Thyroid gland (tissue), 4 donors: ENCODE data around the gene NR1H4. TPM values are rescaled to one million over a fixed set of nuclear protein-coding genes. Genes with fewer than 3 reads are reported as not detected.

ENCODE experiments used
- DNase-seq, 2 donors: peaks; one replicate each; pipeline ENCODE4 v3.0.0-alpha.2; 2019
- H3K27ac ChIP-seq, 3 donors: fragments of 200-600 bp; sonication (generic); 1 replicate in 2 of 3; 2 replicates in 1 of 3; pipeline ENCODE4 v1.5.1; 2016 to 2019; ENCODE audit warnings: mild to moderate bottlenecking in 1 of 3, moderate library complexity in 1 of 3
- H3K27me3 ChIP-seq: fragments of 200-600 bp; sonication (generic); one replicate; pipeline ENCODE4 v1.5.1; 2019
- H3K36me3 ChIP-seq, 2 donors: fragments of 200-600 bp; sonication (generic); one replicate each; pipeline ENCODE4 v1.5.1; 2016 to 2019
- H3K4me1 ChIP-seq, 2 donors: fragments of 200-600 bp; sonication (generic); one replicate each; pipeline ENCODE4 v1.5.1; 2017 to 2019
- H3K4me3 ChIP-seq, 3 donors: fragments of 200-600 bp; sonication (generic); replicated peaks in 1 of 3; 1 replicate in 2 of 3; 2 replicates in 1 of 3; pipeline ENCODE4 v1.5.1; 2016; ENCODE audit warnings: mild to moderate bottlenecking in 1 of 3
- H3K9me3 ChIP-seq: fragments of 200-600 bp; sonication (generic); one replicate; pipeline ENCODE4 v1.5.1; 2017
- POLR2A ChIP-seq, 2 donors: fragments of 450-650 bp; IDR thresholded peaks; one replicate each; pipeline ENCODE4 v1.6.1; 2017; ENCODE audit warnings: antibody characterized with exemption in 2 of 2, mild to moderate bottlenecking in 2 of 2, moderate library complexity in 1 of 2
- WGBS, 2 donors: methylation state at CpG; one replicate each; pipeline ENCODE4 v1.1.5; 2017; 5-methylcytosine and 5-hydroxymethylcytosine counted together
- intact Hi-C: fragments of 100-400 bp; cut with DNase I; formaldehyde crosslinking; loops from one replicate; pipeline ENCODE4 v1.15.1; 2023
- total RNA-seq, 4 donors: library from RNA; depleted of rRNA; stranded (reverse); fragments of >200 nt; gene quantifications; one replicate each; pipeline ENCODE4 v1.2.3, GENCODE V29; 2016
- TF ChIP-seq, protein P1 (sequence below), 6 experiments: fragments of 200-600 bp in 3 of 6; fragments of 450-650 bp in 3 of 6; sonication (generic) in 3 of 6; IDR thresholded peaks; one replicate each; pipeline ENCODE4 v1.5.1; 2016 to 2019; ENCODE audit warnings: antibody characterized with exemption in 6 of 6, mild to moderate bottlenecking in 2 of 6, inconsistent platforms in 1 of 6, moderate library complexity in 1 of 6

NR1H4 gene
- total RNA-seq, 4 donors from 2014 or later = not detected

DNA sequence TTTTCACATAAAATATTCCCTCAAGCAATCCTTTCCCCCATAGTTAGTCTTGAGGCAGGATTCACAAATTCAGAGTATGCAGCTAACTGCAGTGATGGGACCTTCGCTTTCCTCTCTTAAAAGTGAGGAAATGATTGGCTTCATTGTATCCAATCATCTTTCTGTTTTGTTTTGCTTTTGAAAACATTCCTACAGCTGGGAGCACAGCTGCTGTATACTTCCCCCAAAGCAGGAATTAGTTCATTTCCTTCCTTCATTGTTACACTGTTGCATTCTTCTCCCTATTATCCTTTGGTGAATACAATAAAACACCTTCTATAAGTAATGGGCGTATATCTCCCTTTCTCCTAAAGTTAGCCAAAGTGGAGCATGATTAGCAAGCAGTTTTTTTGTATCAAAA, 90.4 kb downstream of the NR1H4 start:
- no peak for DNase-seq
- no peak overlapping the region for H3K4me3 ChIP-seq
- WGBS, 2 donors = 50 to 52% methylated on average over 2 of the region's 2 CpGs
- H3K36me3 ChIP-seq = no peaks in the 10 kb centered on the region
- no peaks in the 10 kb centered on the region for H3K27me3 ChIP-seq
- H3K9me3 ChIP-seq = no peaks in the 10 kb centered on the region
- peak overlapping the region in 1 of 3 donors; percentile 17 for H3K27ac ChIP-seq
- intact Hi-C loops = no loop called here
- TF ChIP-seq, protein P1, sequence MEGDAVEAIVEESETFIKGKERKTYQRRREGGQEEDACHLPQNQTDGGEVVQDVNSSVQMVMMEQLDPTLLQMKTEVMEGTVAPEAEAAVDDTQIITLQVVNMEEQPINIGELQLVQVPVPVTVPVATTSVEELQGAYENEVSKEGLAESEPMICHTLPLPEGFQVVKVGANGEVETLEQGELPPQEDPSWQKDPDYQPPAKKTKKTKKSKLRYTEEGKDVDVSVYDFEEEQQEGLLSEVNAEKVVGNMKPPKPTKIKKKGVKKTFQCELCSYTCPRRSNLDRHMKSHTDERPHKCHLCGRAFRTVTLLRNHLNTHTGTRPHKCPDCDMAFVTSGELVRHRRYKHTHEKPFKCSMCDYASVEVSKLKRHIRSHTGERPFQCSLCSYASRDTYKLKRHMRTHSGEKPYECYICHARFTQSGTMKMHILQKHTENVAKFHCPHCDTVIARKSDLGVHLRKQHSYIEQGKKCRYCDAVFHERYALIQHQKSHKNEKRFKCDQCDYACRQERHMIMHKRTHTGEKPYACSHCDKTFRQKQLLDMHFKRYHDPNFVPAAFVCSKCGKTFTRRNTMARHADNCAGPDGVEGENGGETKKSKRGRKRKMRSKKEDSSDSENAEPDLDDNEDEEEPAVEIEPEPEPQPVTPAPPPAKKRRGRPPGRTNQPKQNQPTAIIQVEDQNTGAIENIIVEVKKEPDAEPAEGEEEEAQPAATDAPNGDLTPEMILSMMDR (IDR thresholded peaks at IDR 0.05) = no peak
- TF ChIP-seq POLR2A (IDR thresholded peaks at IDR 0.05) = no peak
- no peaks in the 10 kb centered on the region for H3K4me1 ChIP-seq

DNA sequence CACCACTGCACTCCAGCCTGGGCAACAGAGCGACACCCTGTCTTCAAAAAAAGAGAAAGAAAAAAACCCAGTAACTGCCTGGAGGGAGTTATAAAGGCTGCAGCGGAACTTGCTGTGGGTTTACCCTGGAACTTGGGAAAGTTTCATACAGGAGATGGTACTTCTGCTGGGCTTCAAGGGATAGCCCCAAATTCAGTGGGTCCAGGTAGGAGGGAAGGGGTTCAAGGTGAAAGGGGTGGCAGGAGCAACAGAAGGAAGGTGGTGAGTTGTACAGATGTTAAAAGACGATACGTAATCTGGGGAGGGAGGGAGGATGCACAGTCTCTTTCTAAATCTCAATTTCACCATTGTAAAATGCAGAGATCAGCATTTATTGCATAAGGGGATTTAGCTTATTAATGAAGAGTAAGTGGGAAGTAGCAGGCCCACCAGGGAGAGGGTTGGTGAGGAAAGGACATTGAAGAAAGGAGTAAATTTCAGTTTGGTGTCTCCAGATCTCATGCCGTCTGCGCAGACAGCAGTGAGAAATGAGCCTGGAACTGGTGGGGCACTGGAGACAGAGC, 91.3 kb downstream of the NR1H4 start:
- Histone ChIP-seq H3K27ac (peak overlapping the region in 1 of 3 donors; percentile 17), H3K27me3 (no peaks in the 10 kb centered on the region), H3K36me3 (no peaks in the 10 kb centered on the region), H3K4me3 (no peak overlapping the region), H3K4me1 (no peaks in the 10 kb centered on the region), H3K9me3 (no peaks in the 10 kb centered on the region)
- WGBS, 2 donors = 84 to 91% methylated on average over 6 of the region's 6 CpGs
- intact Hi-C loops = no loop called here
- TF ChIP-seq, protein P1 (IDR thresholded peaks at IDR 0.05) = no peak
- TF ChIP-seq POLR2A (IDR thresholded peaks at IDR 0.05) = no peak
- DNase-seq = no peak

DNA sequence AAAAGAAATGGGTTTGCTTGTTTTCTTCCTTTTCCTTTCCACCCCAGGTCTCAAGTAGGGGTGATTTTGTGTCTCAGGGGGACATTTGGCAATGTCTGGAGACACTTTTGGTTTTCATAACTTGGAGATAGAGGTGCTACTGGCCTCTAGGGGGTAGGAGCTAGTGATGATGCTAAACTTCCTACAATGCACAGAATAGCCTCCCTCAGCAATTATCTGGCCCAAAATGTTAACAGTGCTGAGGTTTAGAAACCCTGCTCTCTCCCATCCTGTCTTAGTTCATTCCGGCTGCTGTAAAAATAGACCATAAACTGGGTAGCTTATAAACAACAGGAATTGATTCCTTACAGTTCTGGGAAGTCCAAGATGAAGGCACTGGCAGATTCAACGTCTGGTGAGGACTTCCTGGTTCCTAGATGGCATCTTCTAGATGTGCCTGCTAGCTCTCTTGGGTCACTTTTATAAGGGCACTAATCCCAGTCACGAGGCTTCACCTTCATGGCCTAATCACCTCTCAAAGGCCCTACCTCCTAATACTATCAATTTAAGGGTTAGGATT, 92.4 kb downstream of the NR1H4 start:
- no peaks in the 10 kb centered on the region for H3K9me3 ChIP-seq
- WGBS, 2 donors = 65 to 76% methylated on average over 3 of the region's 3 CpGs
- H3K4me3 ChIP-seq = no peak overlapping the region
- no peaks in the 10 kb centered on the region for H3K4me1 ChIP-seq
- H3K27ac ChIP-seq = no peak overlapping the region
- no peak for DNase-seq
- intact Hi-C loops = no loop called here
- TF ChIP-seq, protein P1 (IDR thresholded peaks at IDR 0.05) = no peak
- no peak for TF ChIP-seq POLR2A (IDR thresholded peaks at IDR 0.05)
- no peaks in the 10 kb centered on the region for H3K27me3 ChIP-seq
- no peaks in the 10 kb centered on the region for H3K36me3 ChIP-seq

DNA sequence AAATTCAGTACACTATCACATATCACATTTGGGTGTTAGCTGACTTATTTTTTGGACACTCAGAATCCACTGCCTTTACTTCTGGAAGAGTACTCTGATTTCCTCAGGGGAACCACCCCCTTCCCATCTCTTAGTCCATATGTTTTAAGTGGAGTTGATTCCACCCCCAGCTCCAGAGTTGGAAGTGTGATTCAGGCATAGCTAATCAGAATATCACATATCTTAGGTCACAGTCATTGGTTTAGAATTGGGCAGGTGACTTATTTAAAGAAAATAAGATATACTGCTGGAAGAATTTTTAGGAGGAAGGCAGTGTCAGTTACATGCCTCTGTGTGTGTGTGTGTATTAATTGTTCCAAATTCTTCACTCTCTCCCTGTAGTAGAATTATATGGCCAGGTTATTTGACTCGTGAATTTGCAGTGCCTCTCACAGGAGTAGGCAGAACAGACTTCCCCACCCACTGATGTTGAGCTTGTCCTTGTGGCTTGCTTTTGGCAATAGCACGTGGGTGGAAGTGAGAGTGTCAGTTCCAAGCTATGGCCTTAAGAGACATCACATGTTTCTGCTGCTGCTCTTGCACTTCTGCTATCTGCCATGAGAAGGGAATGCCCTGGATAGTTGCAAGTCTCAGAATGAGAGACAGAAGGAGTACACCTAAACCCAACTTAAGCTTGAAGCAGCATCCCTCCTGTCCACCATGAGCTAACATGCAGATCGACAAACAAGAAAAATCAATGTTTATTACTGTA, 93.4 kb downstream of the NR1H4 start:
- Histone ChIP-seq H3K4me3 (no peak overlapping the region), H3K4me1 (no peaks in the 10 kb centered on the region), H3K27me3 (no peaks in the 10 kb centered on the region), H3K36me3 (no peaks in the 10 kb centered on the region), H3K9me3 (no peaks in the 10 kb centered on the region), H3K27ac (no peak overlapping the region)
- intact Hi-C loops = no loop called here
- WGBS, 2 donors = 37 to 49% methylated on average over 3 of the region's 3 CpGs
- DNase-seq = no peak
- TF ChIP-seq, protein P1 (IDR thresholded peaks at IDR 0.05) = no peak
- no peak for TF ChIP-seq POLR2A (IDR thresholded peaks at IDR 0.05)

DNA sequence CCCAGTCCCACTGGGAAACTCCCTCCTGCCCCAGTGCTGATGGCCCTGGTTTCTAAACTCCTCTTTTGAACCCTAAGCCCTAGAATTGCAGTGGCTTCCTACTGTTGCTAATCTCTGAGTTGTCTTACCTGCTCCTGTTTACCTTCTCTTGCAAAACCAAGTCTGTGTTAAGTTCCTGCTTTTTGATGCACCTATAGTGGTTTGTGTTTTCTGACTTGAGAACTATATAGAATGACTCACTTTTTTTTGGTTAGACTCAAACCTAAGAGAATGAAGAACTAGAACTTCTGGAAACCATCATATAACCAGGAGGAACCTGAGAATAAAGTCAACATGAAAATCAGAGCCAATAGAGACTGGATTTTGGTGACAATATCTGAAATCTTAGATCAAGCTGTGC, 94.3 kb downstream of the NR1H4 start:
- DNase-seq = no peak
- no peaks in the 10 kb centered on the region for H3K36me3 ChIP-seq
- no peaks in the 10 kb centered on the region for H3K9me3 ChIP-seq
- H3K27ac ChIP-seq = no peak overlapping the region
- H3K4me3 ChIP-seq = no peak overlapping the region
- TF ChIP-seq POLR2A (IDR thresholded peaks at IDR 0.05) = no peak
- TF ChIP-seq, protein P1 (IDR thresholded peaks at IDR 0.05) = no peak
- intact Hi-C loops = no loop called here
- H3K27me3 ChIP-seq = no peaks in the 10 kb centered on the region
- H3K4me1 ChIP-seq = peaks cover under 1 to 2% of the 10 kb centered on the region in 2 donors
